Endothelial cell of umbilical vein (primary cell): ENCODE data around the gene PLPPR2. TPM values are rescaled to one million over a fixed set of nuclear protein-coding genes. Genes with fewer than 3 reads are reported as not detected.
"Not testable (repeated sequence)": the region's sequence is repeated elsewhere in the genome, so short reads cannot be mapped to it uniquely, and the experiment has no call there.

Experiments used
- BruUV-seq: library from RNA; stranded (reverse); fragments of 400-500 nt; replicated peaks from 2 replicates; lab custom pipeline; 2021; lab: Mats Ljungman, UMichigan
- CTCF ChIA-PET: fragments of 300-600, 350-600 bp; sonication (Branson Sonifier 250); formaldehyde crosslinking; loops from one replicate; lab custom pipeline; 2021; ENCODE audit warnings: antibody characterized with exemption, inconsistent platforms; lab: Charles Lee
- POLR2A ChIA-PET: fragments of 300-600, 350-600 bp; sonication (Branson Sonifier 250); formaldehyde crosslinking; loops from one replicate; lab custom pipeline; 2021; ENCODE audit warnings: antibody characterized with exemption, inconsistent platforms; lab: Charles Lee
- DNase-seq: peaks from one replicate; pipeline ENCODE4 v3.0.0-alpha.2; 2011; ENCODE audit warnings: low read depth, low spot score
- FAIRE-seq: peaks from 2 replicates; lab custom pipeline; 2011; peaks lifted over from hg19 to GRCh38; lab: Jason Lieb, UNC
- H2AFZ ChIP-seq: 2 replicates; pipeline ENCODE4 v1.6.0; 2012; ENCODE audit warnings: low read depth, low read length, control low read depth, inconsistent platforms
- H3K27ac ChIP-seq: 2 replicates; pipeline ENCODE4 v1.5.1; 2011; ENCODE audit warnings: low read depth, mild to moderate bottlenecking, control low read depth, low read length, moderate library complexity; ENCODE audit not compliant: insufficient read depth
- H3K27me3 ChIP-seq, 2 experiments: 2 replicates each; pipeline versions ENCODE4 v1.6.0 to v1.6.1; 2011; ENCODE audit warnings: low read length in 2 of 2, mixed read lengths in 1 of 2; ENCODE audit not compliant: control insufficient read depth in 2 of 2, insufficient read depth in 2 of 2
- H3K36me3 ChIP-seq, 2 experiments: 2 replicates in 1 of 2; 3 replicates in 1 of 2; pipeline ENCODE4 v1.5.1; 2011; ENCODE audit warnings: low read length in 2 of 2, mild to moderate bottlenecking in 1 of 2, moderate library complexity in 1 of 2; ENCODE audit not compliant: control insufficient read depth in 2 of 2, insufficient read depth in 2 of 2; ENCODE audit errors: extremely low read depth in 1 of 2
- H3K4me1 ChIP-seq: 3 replicates; pipeline ENCODE4 v1.5.1; 2011; ENCODE audit warnings: mild to moderate bottlenecking, low read length; ENCODE audit not compliant: control insufficient read depth, insufficient read depth; ENCODE audit errors: extremely low read depth
- H3K4me2 ChIP-seq: 2 replicates; pipeline ENCODE4 v1.6.1; 2011; ENCODE audit warnings: low read length, control low read depth, mixed read lengths; ENCODE audit not compliant: insufficient read depth
- H3K4me3 ChIP-seq, 3 experiments: fragments of 200-600 bp in 1 of 3; sonication (generic), shearing (Covaris generic) in 1 of 3; replicated peaks in 1 of 3; 2 replicates each; pipeline ENCODE4 v1.5.1; 2011 to 2016; ENCODE audit warnings: control low read depth in 3 of 3, low read length in 3 of 3, mild to moderate bottlenecking in 2 of 3, inconsistent platforms in 1 of 3, low read depth in 1 of 3, moderate library complexity in 1 of 3; ENCODE audit not compliant: insufficient read depth in 1 of 3
- H3K79me2 ChIP-seq: 2 replicates; pipeline ENCODE4 v1.6.0; 2012; ENCODE audit warnings: low read length, inconsistent platforms; ENCODE audit not compliant: control insufficient read depth, insufficient read depth
- H3K9ac ChIP-seq: replicated peaks from 2 replicates; pipeline ENCODE3; 2011; ENCODE audit warnings: low read length, control low read depth; ENCODE audit not compliant: insufficient read depth; ENCODE audit errors: extremely low read depth
- H3K9me1 ChIP-seq: replicated peaks from 3 replicates; pipeline ENCODE4 v1.6.0; 2011; ENCODE audit warnings: mild to moderate bottlenecking, low read length; ENCODE audit not compliant: control insufficient read depth, insufficient read depth; ENCODE audit errors: extremely low read depth
- H3K9me3 ChIP-seq: replicated peaks from 2 replicates; pipeline ENCODE4 v1.5.1; 2012; ENCODE audit warnings: low read length, inconsistent platforms; ENCODE audit not compliant: control insufficient read depth, insufficient read depth
- H4K20me1 ChIP-seq: replicated peaks from 2 replicates; pipeline ENCODE3; 2011; ENCODE audit warnings: mild to moderate bottlenecking, low read length; ENCODE audit not compliant: control insufficient read depth, insufficient read depth; ENCODE audit errors: extremely low read depth
- EZH2 ChIP-seq: IDR thresholded peaks from 2 replicates; pipeline ENCODE4 v1.6.1; 2012; ENCODE audit warnings: borderline replicate concordance, low read depth, mild to moderate bottlenecking, moderate library complexity, low read length, inconsistent platforms; ENCODE audit not compliant: severe bottlenecking
- FOS ChIP-seq: IDR thresholded peaks from 2 replicates; pipeline ENCODE4 v1.6.1; 2011; ENCODE audit warnings: mild to moderate bottlenecking, low read length, moderate library complexity, borderline replicate concordance; ENCODE audit not compliant: insufficient read depth
- GATA2 ChIP-seq: IDR thresholded peaks from 2 replicates; pipeline ENCODE4 v1.7.0; 2011; ENCODE audit warnings: low read depth, mild to moderate bottlenecking, moderate library complexity, mixed read lengths, low read length; ENCODE audit not compliant: insufficient read length, insufficient read depth
- JUN ChIP-seq: IDR thresholded peaks from 2 replicates; pipeline ENCODE4 v1.6.1; 2011; ENCODE audit warnings: borderline replicate concordance, low read depth; ENCODE audit not compliant: insufficient read length, insufficient read depth
- MAX ChIP-seq: IDR thresholded peaks from 2 replicates; pipeline ENCODE4 v1.6.1; 2011; ENCODE audit not compliant: insufficient read depth, insufficient read length
- MYC ChIP-seq: IDR thresholded peaks from one replicate; pipeline ENCODE4 v1.6.1; 2011; ENCODE audit warnings: mild to moderate bottlenecking, low read depth, low read length
- POLR2A ChIP-seq: IDR thresholded peaks from 2 replicates; pipeline ENCODE4 v1.6.1; 2012; ENCODE audit warnings: low read depth, mild to moderate bottlenecking, control low read depth, low read length
- POLR2AphosphoS5 ChIP-seq: IDR thresholded peaks from 2 replicates; pipeline ENCODE4 v1.6.1; 2012; ENCODE audit warnings: low read depth, mild to moderate bottlenecking, control low read depth, low read length, moderate library complexity; ENCODE audit not compliant: insufficient read depth
- dilution Hi-C: fragments of 300-500 bp; cut with MboI; formaldehyde crosslinking; loops from one replicate; pipeline ENCODE4 v1.15.0; 2019; ENCODE audit warnings: low sequenced_read_pairs; ENCODE audit not compliant: extremely low pct_ligation_motif_present
- intact Hi-C: fragments of 100-400 bp; cut with micrococcal nuclease; formaldehyde crosslinking; loops from one replicate; pipeline ENCODE4 v1.10.0; 2022
- polyA plus RNA-seq, 4 experiments: library from polyadenylated mRNA; depleted of rRNA in 3 of 4; stranded (reverse) in 3 of 4; unstranded in 1 of 4; fragments of >200 nt; gene quantifications; 2 replicates each; pipeline versions ENCODE4 v1.2.1 to v1.2.3, GENCODE V29; 2011 to 2012; ENCODE audit warnings: missing spikeins in 1 of 4
- total RNA-seq: library from RNA; stranded (reverse); gene quantifications from 2 replicates; pipeline ENCODE4 v1.2.3, GENCODE V29; 2021
- TF ChIP-seq, protein P1 (sequence below), 2 donors: IDR thresholded peaks; 1 replicate in 1 of 2; 2 replicates in 1 of 2; pipeline ENCODE4 v1.5.1; 2011; ENCODE audit warnings: low read length in 2 of 2, mild to moderate bottlenecking in 2 of 2, moderate library complexity in 2 of 2, control low read depth in 1 of 2, inconsistent platforms in 1 of 2, low read depth in 1 of 2; ENCODE audit not compliant: insufficient read depth in 1 of 2; ENCODE audit errors: extremely low read depth in 1 of 2

Gene PLPPR2
- total and polyA plus RNA-seq, 2 donors (not counting 3 experiments of a cell fraction or from before 2014, with no cell fraction given) = 23.7 to 28.7 TPM

GRCh38 chr19:11306337-11306736 is 48.9 kb upstream of the PLPPR2 start:
- intact Hi-C loops (no loop called here), dilution Hi-C loops (no loop called here)
- no peaks in the 10 kb centered on the region for H3K79me2 ChIP-seq
- no TSS peak for BruUV-seq
- H3K36me3 ChIP-seq = no peaks in the 10 kb centered on the region
- no peaks in the 10 kb centered on the region for H3K9me1 ChIP-seq
- H3K9me3 ChIP-seq = no peaks in the 10 kb centered on the region
- TF ChIP-seq MAX = no peak
- TF ChIP-seq GATA2 = no peak
- TF ChIP-seq EZH2 = no peak
- no peak for TF ChIP-seq JUN
- no peak for TF ChIP-seq MYC
- no peak for TF ChIP-seq FOS
- TF ChIP-seq POLR2A = no peak
- TF ChIP-seq POLR2AphosphoS5 = no peak
- TF ChIP-seq, protein P1, sequence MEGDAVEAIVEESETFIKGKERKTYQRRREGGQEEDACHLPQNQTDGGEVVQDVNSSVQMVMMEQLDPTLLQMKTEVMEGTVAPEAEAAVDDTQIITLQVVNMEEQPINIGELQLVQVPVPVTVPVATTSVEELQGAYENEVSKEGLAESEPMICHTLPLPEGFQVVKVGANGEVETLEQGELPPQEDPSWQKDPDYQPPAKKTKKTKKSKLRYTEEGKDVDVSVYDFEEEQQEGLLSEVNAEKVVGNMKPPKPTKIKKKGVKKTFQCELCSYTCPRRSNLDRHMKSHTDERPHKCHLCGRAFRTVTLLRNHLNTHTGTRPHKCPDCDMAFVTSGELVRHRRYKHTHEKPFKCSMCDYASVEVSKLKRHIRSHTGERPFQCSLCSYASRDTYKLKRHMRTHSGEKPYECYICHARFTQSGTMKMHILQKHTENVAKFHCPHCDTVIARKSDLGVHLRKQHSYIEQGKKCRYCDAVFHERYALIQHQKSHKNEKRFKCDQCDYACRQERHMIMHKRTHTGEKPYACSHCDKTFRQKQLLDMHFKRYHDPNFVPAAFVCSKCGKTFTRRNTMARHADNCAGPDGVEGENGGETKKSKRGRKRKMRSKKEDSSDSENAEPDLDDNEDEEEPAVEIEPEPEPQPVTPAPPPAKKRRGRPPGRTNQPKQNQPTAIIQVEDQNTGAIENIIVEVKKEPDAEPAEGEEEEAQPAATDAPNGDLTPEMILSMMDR (IDR thresholded peaks at IDR 0.05; ENCODE audit: extremely low read depth in 1 of 2, insufficient read depth in 1 of 2, low read depth in 1 of 2, low read length in 2 of 2) = no peak
- H3K9ac ChIP-seq = no peak overlapping the region
- no peak overlapping the region for H3K27ac ChIP-seq
- ChIA-PET POLR2A (no interaction called here), CTCF (interaction anchor here (1.0 kb wide), 1 partner anchor 12 kb away, joined by 4 read pairs; no protein-coding TSS in a partner anchor)
- H3K4me2 ChIP-seq = no peak overlapping the region
- no peaks in the 10 kb centered on the region for H4K20me1 ChIP-seq
- H2AFZ ChIP-seq = no peak overlapping the region
- no peaks in the 10 kb centered on the region for H3K27me3 ChIP-seq
- DNase-seq (no peak), FAIRE-seq (no peak)
- no peak overlapping the region for H3K4me3 ChIP-seq
- no peaks in the 10 kb centered on the region for H3K4me1 ChIP-seq

GRCh38 chr19:11320278-11320995 is 34.8 kb upstream of the PLPPR2 start:
- H3K9ac ChIP-seq, FAIRE-seq, DNase-seq, H3K27ac ChIP-seq, H3K9me3 ChIP-seq, H3K36me3 ChIP-seq, H3K4me2 ChIP-seq, BruUV-seq, dilution Hi-C loops, H3K4me3 ChIP-seq, intact Hi-C loops, H3K27me3 ChIP-seq, H4K20me1 ChIP-seq, H2AFZ ChIP-seq, H3K4me1 ChIP-seq, H3K79me2 ChIP-seq, CTCF ChIA-PET, H3K9me1 ChIP-seq: not testable (repeated sequence)
- POLR2A ChIA-PET = interaction anchor here (0.7 kb wide), 2 partner anchors 27 to 908 kb away, joined by 4 to 5 read pairs; no protein-coding TSS in a partner anchor
